GOT3 (cell line): ENCODE measurements around the gene SLCO3A1.
"Not testable (repeated sequence)": the region's sequence is repeated elsewhere in the genome, so short reads cannot be mapped to it uniquely, and the experiment has no call there.

Experiments
- DNase-seq: peaks from one replicate; lab custom pipeline; 2025; ENCODE audit warnings: mixed read lengths; lab: John Stamatoyannopoulos, UW

The SLCO3A1 gene

GRCh38 chr15:92070251-92070650 is 216.7 kb downstream of the SLCO3A1 start:
- not testable (repeated sequence) for DNase-seq

- DNase-seq, result no peak
Observed at GRCh38 chr15:92071045-92071634, 217.6 kb downstream of the SLCO3A1 start.

GRCh38 chr15:92073044-92073785 is 219.7 kb downstream of the SLCO3A1 start:
- DNase-seq, result no peak

GRCh38 chr15:92074101-92074500 is 220.6 kb downstream of the SLCO3A1 start:
- DNase-seq, result no peak

- no peak for DNase-seq
Observed at GRCh38 chr15:92074646-92075045, 221.1 kb downstream of the SLCO3A1 start.

- DNase-seq, result no peak
Observed at GRCh38 chr15:92075764-92076163, 222.3 kb downstream of the SLCO3A1 start.

- DNase-seq, result no peak
Observed at GRCh38 chr15:92076541-92076940, 223.0 kb downstream of the SLCO3A1 start.

GRCh38 chr15:92077353-92078085 is 224.0 kb downstream of the SLCO3A1 start:
- no peak for DNase-seq

GRCh38 chr15:92078270-92078669 is 224.8 kb downstream of the SLCO3A1 start:
- no peak for DNase-seq

GRCh38 chr15:92079047-92079446 is 225.5 kb downstream of the SLCO3A1 start:
- no peak for DNase-seq

- DNase-seq, result no peak
Observed at GRCh38 chr15:92079647-92080255, 226.2 kb downstream of the SLCO3A1 start.

GRCh38 chr15:92082006-92082843 is 228.7 kb downstream of the SLCO3A1 start:
- DNase-seq, result no peak

GRCh38 chr15:92083190-92083589 is 229.7 kb downstream of the SLCO3A1 start:
- no peak for DNase-seq

GRCh38 chr15:92087211-92087610 is 233.7 kb downstream of the SLCO3A1 start:
- no peak for DNase-seq

- no peak for DNase-seq
Observed at GRCh38 chr15:92091155-92091734, 237.7 kb downstream of the SLCO3A1 start.

- DNase-seq, result no peak
Observed at GRCh38 chr15:92092289-92093105, 239.0 kb downstream of the SLCO3A1 start.

GRCh38 chr15:92095693-92096092 is 242.2 kb downstream of the SLCO3A1 start:
- DNase-seq, result no peak

- DNase-seq, result no peak
Observed at GRCh38 chr15:92097474-92098178, 244.1 kb downstream of the SLCO3A1 start.

GRCh38 chr15:92098869-92099268 is 245.4 kb downstream of the SLCO3A1 start:
- no peak for DNase-seq

- DNase-seq, result no peak
Observed at GRCh38 chr15:92100301-92100700, 246.8 kb downstream of the SLCO3A1 start.
